Pancreas (tissue), 10 donors: ENCODE data around the gene CNTNAP1. TPM values are rescaled to one million over a fixed set of nuclear protein-coding genes. Genes with fewer than 3 reads are reported as not detected.
A peak's percentile ranks its signal among the peaks of the same experiment; 100 is the strongest.

Source experiments
- ATAC-seq, 4 donors: fragments of 200-7000 bp; cut with Tn5 transposase; one replicate each; pipeline versions ENCODE4 v1.8.0 to v1.9.1; 2020; ENCODE audit warnings: mild to moderate bottlenecking in 4 of 4, moderate library complexity in 4 of 4
- DNase-seq, 6 donors: peaks; one replicate each; pipeline ENCODE4 v3.0.0-alpha.2; 2020
- FAIRE-seq: peaks from 2 replicates; lab custom pipeline; 2012; peaks lifted over from hg19 to GRCh38; lab: Jason Lieb, UNC
- H3K27ac ChIP-seq, 4 donors: fragments of 200-600 bp; sonication (generic); 1 replicate in 3 of 4; 2 replicates in 1 of 4; pipeline versions ENCODE4 v1.5.0 to v1.8.0; 2020
- H3K27me3 ChIP-seq, 4 donors: fragments of 200-600 bp; one replicate each; pipeline ENCODE4 v1.8.0; 2021
- H3K36me3 ChIP-seq, 3 donors: fragments of 200-600 bp; sonication (generic) in 1 of 3; one replicate each; pipeline versions ENCODE4 v1.5.0 to v1.8.0; 2020 to 2021
- H3K4me1 ChIP-seq, 3 donors: fragments of 200-600 bp; one replicate each; pipeline ENCODE4 v1.8.0; 2021
- H3K4me3 ChIP-seq, 4 donors: fragments of 200-600 bp; sonication (generic) in 2 of 4; one replicate each; pipeline versions ENCODE4 v1.5.0 to v1.8.0; 2020 to 2021
- H3K9me3 ChIP-seq, 4 donors: fragments of 200-600 bp; one replicate each; pipeline ENCODE4 v1.8.0; 2021
- WGBS, 2 donors: extraction: QIAGEN DNeasy Blood & Tissue Kit; methylation state at CpG; one replicate each; pipeline ENCODE4 v1.1.7; 2013; 5-methylcytosine and 5-hydroxymethylcytosine counted together
- intact Hi-C, 3 donors: fragments of 100-400 bp; cut with DNase I; formaldehyde crosslinking; loops; one replicate each; pipeline versions ENCODE4 v1.11.1 to v1.14.2; 2022
- polyA plus RNA-seq, 2 donors: library from polyadenylated mRNA; stranded (reverse); fragments of 200-250 nt; gene quantifications; one replicate each; pipeline ENCODE4 v1.2.3, GENCODE V29; 2013
- total RNA-seq, 6 donors: library from RNA; stranded (reverse); fragmentation: NEBNext Ultra II Directional in 4 of 6; extraction: Animal tissue kit (Norgen Biotek cat#: 25700) in 4 of 6; gene quantifications; one replicate each; pipeline versions ENCODE4 v1.2.1 to v1.2.4, GENCODE V29; 2021 to 2023
- TF ChIP-seq, protein P1 (sequence below), 4 donors: fragments of 200-600 bp; sonication (generic) in 3 of 4; IDR thresholded peaks; one replicate each; pipeline versions ENCODE4 v1.5.0 to v1.8.0; 2021; ENCODE audit warnings: antibody characterized with exemption in 4 of 4
- donor health status: healthy with polysubstance abuse.
- donor health status: DM: no; HTN: no; CAD: no; lungs with moderate emphysema.
- donor health status: DM: no; HTN: no; CAD: no.
- donor health status: control.
- donor health status: control.
- donor health status: Bipolar disorder and iron deficiency.
- donor health status: DM: yes; HTN: yes; CAD: no.
- donor health status: DM: no; HTN: no; CAD: no.
- donor health status: DM: no; HTN: no; CAD: no.
- donor health status: DM: yes; HTN: yes; CAD: no.

CNTNAP1 gene
- total and polyA plus RNA-seq, 8 donors: 3.1 to 20.0 (median 6.8) TPM

DNA sequence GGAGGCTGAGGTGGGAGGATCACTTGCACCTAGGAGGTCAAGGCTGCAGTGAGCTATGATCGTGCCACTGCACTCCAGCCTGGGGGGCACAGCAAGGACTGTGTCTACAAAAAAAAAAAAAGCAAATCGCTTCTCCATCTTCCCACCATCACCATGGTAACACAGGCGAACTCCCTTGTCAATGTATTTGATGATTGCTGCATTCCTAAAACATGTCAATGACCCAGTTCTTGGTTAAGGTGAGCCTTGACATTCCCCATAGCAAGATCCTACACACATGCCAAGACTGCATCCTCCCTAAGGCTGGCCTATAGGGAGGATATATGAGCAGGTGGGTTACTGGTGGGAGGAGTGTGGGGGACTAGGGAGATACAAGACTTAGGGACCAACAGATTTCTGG is 12.2 kb downstream of the CNTNAP1 start:
- H3K36me3 ChIP-seq: no peaks in the 10 kb centered on the region
- no peaks in the 10 kb centered on the region for H3K27me3 ChIP-seq
- no peak overlapping the region for H3K27ac ChIP-seq
- no peak overlapping the region for H3K4me3 ChIP-seq
- FAIRE-seq: no peak
- H3K9me3 ChIP-seq: no peaks in the 10 kb centered on the region
- TF ChIP-seq, protein P1, sequence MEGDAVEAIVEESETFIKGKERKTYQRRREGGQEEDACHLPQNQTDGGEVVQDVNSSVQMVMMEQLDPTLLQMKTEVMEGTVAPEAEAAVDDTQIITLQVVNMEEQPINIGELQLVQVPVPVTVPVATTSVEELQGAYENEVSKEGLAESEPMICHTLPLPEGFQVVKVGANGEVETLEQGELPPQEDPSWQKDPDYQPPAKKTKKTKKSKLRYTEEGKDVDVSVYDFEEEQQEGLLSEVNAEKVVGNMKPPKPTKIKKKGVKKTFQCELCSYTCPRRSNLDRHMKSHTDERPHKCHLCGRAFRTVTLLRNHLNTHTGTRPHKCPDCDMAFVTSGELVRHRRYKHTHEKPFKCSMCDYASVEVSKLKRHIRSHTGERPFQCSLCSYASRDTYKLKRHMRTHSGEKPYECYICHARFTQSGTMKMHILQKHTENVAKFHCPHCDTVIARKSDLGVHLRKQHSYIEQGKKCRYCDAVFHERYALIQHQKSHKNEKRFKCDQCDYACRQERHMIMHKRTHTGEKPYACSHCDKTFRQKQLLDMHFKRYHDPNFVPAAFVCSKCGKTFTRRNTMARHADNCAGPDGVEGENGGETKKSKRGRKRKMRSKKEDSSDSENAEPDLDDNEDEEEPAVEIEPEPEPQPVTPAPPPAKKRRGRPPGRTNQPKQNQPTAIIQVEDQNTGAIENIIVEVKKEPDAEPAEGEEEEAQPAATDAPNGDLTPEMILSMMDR (IDR thresholded peaks at IDR 0.05): no peak
- ATAC-seq: no peak
- no peak for DNase-seq
- intact Hi-C loops: no loop called here
- no peaks in the 10 kb centered on the region for H3K4me1 ChIP-seq
- 89 to 91% methylated on average over 3 of the region's 3 CpGs for WGBS, 2 donors

DNA sequence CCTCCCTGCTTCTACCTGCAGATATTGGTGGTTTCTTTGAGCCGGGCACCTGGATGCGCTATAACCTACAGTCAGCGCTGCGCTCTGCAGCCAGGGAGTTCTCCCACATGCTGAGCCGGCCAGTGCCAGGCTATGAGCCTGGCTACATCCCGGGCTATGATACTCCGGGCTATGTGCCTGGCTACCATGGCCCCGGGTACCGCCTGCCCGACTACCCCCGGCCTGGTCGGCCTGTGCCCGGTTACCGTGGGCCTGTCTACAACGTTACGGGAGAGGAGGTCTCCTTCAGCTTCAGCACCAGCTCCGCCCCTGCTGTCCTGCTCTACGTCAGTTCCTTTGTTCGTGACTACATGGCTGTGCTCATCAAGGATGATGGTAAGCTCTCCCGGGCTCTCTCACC is 13.2 kb downstream of the CNTNAP1 start:
- intact Hi-C loops: no loop called here
- ATAC-seq (no peak), FAIRE-seq (no peak), DNase-seq (peak in 1 of 6 donors; percentile 45)
- Histone ChIP-seq H3K9me3 (no peaks in the 10 kb centered on the region), H3K36me3 (no peaks in the 10 kb centered on the region), H3K27me3 (no peaks in the 10 kb centered on the region), H3K4me1 (no peaks in the 10 kb centered on the region), H3K27ac (no peak overlapping the region), H3K4me3 (no peak overlapping the region)
- TF ChIP-seq, protein P1 (IDR thresholded peaks at IDR 0.05): no peak
- 89 to 91% methylated on average over 20 of the region's 20 CpGs for WGBS, 2 donors

DNA sequence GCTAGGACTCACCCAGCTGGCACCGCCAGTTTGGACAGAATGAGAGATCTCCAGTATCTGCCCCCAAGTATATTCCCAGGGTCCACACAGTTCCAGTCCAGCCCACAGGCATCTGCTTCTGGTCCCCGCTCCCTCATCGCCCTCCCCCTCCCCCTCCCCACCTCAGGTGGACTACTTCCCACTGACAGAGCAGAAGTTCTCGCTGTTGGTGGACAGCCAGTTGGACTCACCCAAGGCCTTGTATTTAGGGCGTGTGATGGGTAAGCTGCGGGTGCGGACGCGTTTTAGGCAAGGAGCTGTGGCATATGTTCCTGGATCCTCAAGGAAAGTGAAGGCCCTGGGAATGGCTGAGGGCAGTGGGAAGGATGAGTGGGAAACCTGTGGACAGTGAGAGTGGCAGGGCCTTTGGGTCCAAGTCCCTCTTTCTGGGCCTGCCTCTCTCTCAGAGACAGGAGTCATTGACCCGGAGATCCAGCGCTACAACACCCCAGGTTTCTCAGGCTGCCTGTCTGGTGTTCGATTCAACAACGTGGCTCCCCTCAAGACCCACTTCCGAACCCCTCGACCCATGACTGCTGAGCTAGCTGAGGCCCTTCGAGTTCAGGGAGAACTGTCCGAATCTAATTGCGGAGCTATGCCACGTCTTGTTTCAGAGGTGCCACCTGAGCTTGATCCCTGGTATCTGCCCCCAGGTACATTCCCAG is 14.9 kb downstream of the CNTNAP1 start:
- Histone ChIP-seq H3K4me3 (no peak overlapping the region), H3K9me3 (no peaks in the 10 kb centered on the region), H3K36me3 (no peaks in the 10 kb centered on the region), H3K27ac (no peak overlapping the region), H3K27me3 (no peaks in the 10 kb centered on the region), H3K4me1 (no peaks in the 10 kb centered on the region)
- intact Hi-C loops: no loop called here
- TF ChIP-seq, protein P1 (IDR thresholded peaks at IDR 0.05): no peak
- WGBS, 2 donors: 87 to 88% methylated on average over 19 of the region's 19 CpGs
- DNase-seq (peak in 1 of 6 donors; percentile 11), FAIRE-seq (no peak), ATAC-seq (no peak)

DNA sequence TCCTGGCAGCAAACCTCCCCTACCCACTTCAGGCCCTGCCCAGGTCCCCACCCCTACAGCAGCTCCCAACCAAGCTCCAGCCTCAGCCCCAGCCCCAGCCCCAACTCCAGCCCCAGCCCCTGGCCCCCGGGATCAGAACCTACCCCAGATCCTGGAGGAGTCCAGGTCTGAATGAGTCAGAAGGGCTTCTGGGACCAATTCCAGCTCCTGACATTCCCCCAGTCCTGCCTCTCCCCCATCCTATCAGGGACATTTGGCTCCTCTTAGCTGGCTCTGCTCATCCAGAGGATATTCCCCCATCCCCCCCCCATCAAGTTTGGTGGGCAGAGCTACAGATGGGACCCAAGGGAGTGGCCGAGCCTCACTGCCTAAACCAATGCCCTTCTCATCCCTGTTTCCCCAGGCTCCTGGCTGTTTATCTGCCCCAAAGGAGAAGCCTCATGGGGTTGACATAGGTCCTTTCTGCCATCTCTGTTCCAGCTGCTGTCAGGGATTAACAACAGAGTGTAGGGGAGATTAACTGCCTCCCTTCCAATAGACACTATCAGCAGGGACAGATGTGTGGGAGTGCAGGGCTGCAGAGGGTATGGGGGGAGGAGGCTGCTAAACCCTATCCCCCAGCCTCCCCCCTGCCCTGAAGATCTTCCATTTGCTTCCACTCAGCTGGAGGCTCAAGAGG is 16.5 kb downstream of the CNTNAP1 start:
- DNase-seq (no peak), FAIRE-seq (no peak), ATAC-seq (peak in 3 of 4 donors; percentile 19 to 42 (median 37))
- Histone ChIP-seq H3K9me3 (no peaks in the 10 kb centered on the region), H3K4me1 (no peaks in the 10 kb centered on the region), H3K4me3 (no peak overlapping the region), H3K27ac (no peak overlapping the region), H3K36me3 (peaks cover 0 to 13% (median 6%) of the 10 kb centered on the region in 3 donors), H3K27me3 (no peaks in the 10 kb centered on the region)
- intact Hi-C loops: no loop called here
- WGBS, 2 donors: 59 to 84% methylated on average over 2 of the region's 2 CpGs
- TF ChIP-seq, protein P1 (IDR thresholded peaks at IDR 0.05): no peak

DNA sequence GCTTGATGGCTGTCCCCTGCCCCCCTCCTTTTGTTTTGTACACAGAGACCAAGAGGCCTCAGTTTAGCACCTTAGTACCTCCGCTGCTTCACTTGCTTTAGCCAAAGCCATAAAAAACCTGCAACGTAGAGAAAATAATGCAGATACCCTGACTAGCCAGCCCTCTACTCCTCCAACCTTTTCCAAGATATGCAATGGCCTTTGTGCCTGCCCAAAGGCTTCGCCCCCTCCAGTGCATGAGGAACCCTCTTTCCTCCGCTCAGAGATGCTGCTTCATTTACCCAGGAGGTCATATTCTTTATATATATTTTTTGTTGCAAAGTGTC is 17.0 kb downstream of the CNTNAP1 start:
- no peak for DNase-seq
- 92 to 95% methylated on average over 4 of the region's 4 CpGs for WGBS, 2 donors
- no peak for FAIRE-seq

More for the DNA sequence above, 17.0 kb downstream of the CNTNAP1 start:
- Histone ChIP-seq H3K27me3 (no peaks in the 10 kb centered on the region), H3K4me1 (no peaks in the 10 kb centered on the region), H3K27ac (no peak overlapping the region), H3K9me3 (no peaks in the 10 kb centered on the region), H3K4me3 (no peak overlapping the region), H3K36me3 (peaks cover 0 to 18% (median 6%) of the 10 kb centered on the region in 3 donors)
- no peak for ATAC-seq
- intact Hi-C loops: no loop called here
- TF ChIP-seq, protein P1 (IDR thresholded peaks at IDR 0.05): no peak
